Neutrophil (primary cell): Measurements from ENCODE around the gene ACIN1.

Experiments used
- H3K27ac ChIP-seq: fragments of 200-600 bp; sonication (generic); 2 replicates; pipeline ENCODE4 v1.5.1; 2016; ENCODE audit warnings: mild to moderate bottlenecking, moderate library complexity
- H3K27me3 ChIP-seq: fragments of 200-600 bp; sonication (generic); 2 replicates; pipeline ENCODE4 v1.6.0; 2016; ENCODE audit warnings: mild to moderate bottlenecking
- H3K36me3 ChIP-seq: fragments of 200-600 bp; sonication (generic); 2 replicates; pipeline ENCODE4 v1.5.1; 2017
- H3K4me1 ChIP-seq, 2 experiments: fragments of 200-600 bp in 1 of 2; sonication (generic) in 1 of 2; 1 replicate in 1 of 2; 2 replicates in 1 of 2; pipeline versions ENCODE4 v1.5.1 to v1.6.1; 2013 to 2016; ENCODE audit warnings: low read depth in 1 of 2, low read length in 1 of 2, mild to moderate bottlenecking in 1 of 2, moderate library complexity in 1 of 2; ENCODE audit not compliant: control insufficient read depth in 1 of 2, insufficient read depth in 1 of 2
- H3K4me3 ChIP-seq, 2 experiments: fragments of 200-600 bp in 1 of 2; sonication (generic) in 1 of 2; 1 replicate in 1 of 2; 2 replicates in 1 of 2; pipeline ENCODE4 v1.5.1; 2013 to 2016; ENCODE audit warnings: low read depth in 1 of 2, low read length in 1 of 2, mild to moderate bottlenecking in 1 of 2, moderate library complexity in 1 of 2
- H3K9me3 ChIP-seq: fragments of 200-600 bp; sonication (generic); 2 replicates; pipeline ENCODE4 v1.5.1; 2016
- CTCF ChIP-seq: fragments of 200-600 bp; sonication (generic); IDR thresholded peaks from 2 replicates; pipeline ENCODE4 v1.5.1; 2016; ENCODE audit warnings: antibody characterized with exemption

Gene ACIN1

GRCh38 chr14:23024612-23025075 is 70.3 kb downstream of the ACIN1 start:
- Histone ChIP-seq H3K4me1 (peaks cover 8 to 17% of the 10 kb centered on the region in 2 experiments), H3K36me3 (no peaks in the 10 kb centered on the region), H3K9me3 (no peaks in the 10 kb centered on the region), H3K27ac (no peak overlapping the region), H3K27me3 (no peaks in the 10 kb centered on the region), H3K4me3 (no peak overlapping the region)
- TF ChIP-seq CTCF: no peak

- H3K27ac ChIP-seq: no peak overlapping the region
- no peaks in the 10 kb centered on the region for H3K36me3 ChIP-seq
- H3K27me3 ChIP-seq: no peaks in the 10 kb centered on the region
- TF ChIP-seq CTCF: no peak
- H3K4me3 ChIP-seq: no peak overlapping the region
- H3K9me3 ChIP-seq: no peaks in the 10 kb centered on the region
- peaks cover 8 to 17% of the 10 kb centered on the region in 2 experiments for H3K4me1 ChIP-seq
Observed at GRCh38 chr14:23023795-23024152, 71.2 kb downstream of the ACIN1 start.

GRCh38 chr14:23023022-23023794 is 71.7 kb downstream of the ACIN1 start:
- no peak overlapping the region for H3K4me3 ChIP-seq
- H3K9me3 ChIP-seq: no peaks in the 10 kb centered on the region
- no peaks in the 10 kb centered on the region for H3K36me3 ChIP-seq
- no peaks in the 10 kb centered on the region for H3K27me3 ChIP-seq
- TF ChIP-seq CTCF: no peak
- H3K4me1 ChIP-seq: peaks cover 8 to 17% of the 10 kb centered on the region in 2 experiments
- no peak overlapping the region for H3K27ac ChIP-seq

- Histone ChIP-seq H3K27ac (no peak overlapping the region), H3K9me3 (no peaks in the 10 kb centered on the region), H3K36me3 (no peaks in the 10 kb centered on the region), H3K27me3 (no peaks in the 10 kb centered on the region), H3K4me1 (peaks cover 8 to 17% of the 10 kb centered on the region in 2 experiments), H3K4me3 (no peak overlapping the region)
- no peak for TF ChIP-seq CTCF
Observed at GRCh38 chr14:23021889-23022442, 73.0 kb downstream of the ACIN1 start.

GRCh38 chr14:23021434-23021833 is 73.5 kb downstream of the ACIN1 start:
- Histone ChIP-seq H3K9me3 (no peaks in the 10 kb centered on the region), H3K36me3 (no peaks in the 10 kb centered on the region), H3K27me3 (no peaks in the 10 kb centered on the region), H3K4me3 (no peak overlapping the region), H3K4me1 (peaks cover 8 to 17% of the 10 kb centered on the region in 2 experiments), H3K27ac (no peak overlapping the region)
- TF ChIP-seq CTCF: no peak
